Fibroblast of peridontal ligament (primary cell): Measurements from ENCODE around the gene RASAL2.

Source experiments
- DNase-seq: peaks from one replicate; pipeline ENCODE4 v3.0.0-alpha.2; 2010; ENCODE audit errors: extremely low read depth

Gene RASAL2

DNA sequence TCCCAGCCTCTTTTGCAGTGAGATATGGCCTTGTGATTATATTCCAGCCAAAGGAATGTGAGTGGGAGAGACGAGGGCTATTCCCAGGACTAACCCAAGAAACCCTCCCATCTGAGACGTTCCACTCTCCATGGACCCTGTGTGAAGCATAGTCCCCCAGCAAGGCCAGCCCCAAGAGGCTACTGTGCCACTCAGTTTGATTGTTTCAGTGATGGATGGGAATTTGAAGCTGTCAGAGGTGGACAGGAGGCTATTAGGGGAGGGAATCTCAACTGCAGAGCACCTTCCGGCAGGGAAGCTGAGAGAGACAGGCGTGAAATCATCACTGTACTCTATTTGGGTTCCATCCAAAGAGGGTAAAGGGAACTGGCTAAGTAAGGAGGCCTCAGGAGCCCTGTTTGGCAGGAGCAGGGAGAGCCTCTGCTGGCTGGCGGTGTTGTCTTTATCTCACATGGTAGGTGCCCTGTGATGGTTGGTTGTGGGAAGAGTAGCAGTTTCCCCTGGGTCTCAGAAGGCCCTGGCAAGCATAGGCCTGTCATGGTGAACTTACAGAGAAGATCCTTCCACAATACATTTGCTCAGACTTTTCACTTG lies 415.6 kb downstream of the RASAL2 start:
- DNase-seq = no peak

DNA sequence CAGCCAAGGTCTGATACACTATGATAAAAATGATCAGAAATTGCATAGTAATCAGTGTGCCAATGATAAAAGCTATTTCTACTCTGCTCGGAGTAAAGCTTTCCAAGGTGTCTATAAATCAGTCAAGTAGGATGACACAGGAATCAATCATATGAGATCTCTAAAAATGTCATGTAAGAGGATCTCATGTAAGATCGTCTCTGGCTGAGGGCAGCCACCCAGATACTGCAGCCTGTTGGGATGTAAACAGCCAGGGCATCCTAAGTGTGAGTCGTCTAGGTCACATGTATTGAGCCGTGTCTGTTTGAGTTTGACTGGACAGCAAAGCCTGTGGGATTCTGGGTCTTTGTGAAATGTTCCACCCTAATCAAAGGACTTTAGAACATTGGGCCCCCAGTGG lies 416.3 kb downstream of the RASAL2 start:
- no peak for DNase-seq

DNA sequence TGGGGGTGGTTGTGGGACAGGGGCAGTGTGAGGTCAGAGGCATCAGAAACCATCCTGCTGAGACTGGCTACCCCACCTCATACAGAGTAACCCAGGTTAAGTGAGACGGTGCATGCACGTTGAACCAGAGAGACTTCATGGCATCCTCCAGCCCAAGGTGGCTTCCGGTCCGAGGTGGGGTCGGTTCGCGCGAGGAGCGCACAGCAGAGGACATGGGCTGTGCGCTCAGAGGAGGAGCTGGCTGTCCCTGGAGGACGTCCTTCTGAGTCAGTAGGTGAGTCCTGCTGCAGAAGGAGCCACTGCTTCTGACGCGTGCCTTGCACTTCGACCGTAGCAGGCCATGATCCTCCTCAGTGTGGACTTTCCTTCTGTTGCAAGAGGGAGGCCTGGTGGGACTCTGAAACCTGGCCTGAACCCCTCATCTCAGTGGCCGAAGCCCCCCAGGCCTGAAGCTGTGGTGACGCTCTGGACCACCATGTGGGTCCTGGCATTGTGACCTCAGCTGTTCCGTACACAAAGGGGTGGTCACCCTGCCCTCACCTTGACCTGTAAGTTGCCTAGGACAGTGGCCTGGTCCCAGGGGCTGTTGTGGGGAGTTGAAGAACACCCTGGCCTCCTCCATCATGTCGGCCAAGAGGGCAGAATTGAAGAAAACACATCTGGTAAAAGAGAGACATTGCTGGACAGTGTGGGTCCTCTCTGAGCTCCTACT lies 418.8 kb downstream of the RASAL2 start, which contains the start of gene TEX35:
TEX35 (plus strand) TSS at position 544 of the 712 bp plus-strand sequence; CDS start at position 624, 80 bp downstream.
- no peak for DNase-seq

DNA sequence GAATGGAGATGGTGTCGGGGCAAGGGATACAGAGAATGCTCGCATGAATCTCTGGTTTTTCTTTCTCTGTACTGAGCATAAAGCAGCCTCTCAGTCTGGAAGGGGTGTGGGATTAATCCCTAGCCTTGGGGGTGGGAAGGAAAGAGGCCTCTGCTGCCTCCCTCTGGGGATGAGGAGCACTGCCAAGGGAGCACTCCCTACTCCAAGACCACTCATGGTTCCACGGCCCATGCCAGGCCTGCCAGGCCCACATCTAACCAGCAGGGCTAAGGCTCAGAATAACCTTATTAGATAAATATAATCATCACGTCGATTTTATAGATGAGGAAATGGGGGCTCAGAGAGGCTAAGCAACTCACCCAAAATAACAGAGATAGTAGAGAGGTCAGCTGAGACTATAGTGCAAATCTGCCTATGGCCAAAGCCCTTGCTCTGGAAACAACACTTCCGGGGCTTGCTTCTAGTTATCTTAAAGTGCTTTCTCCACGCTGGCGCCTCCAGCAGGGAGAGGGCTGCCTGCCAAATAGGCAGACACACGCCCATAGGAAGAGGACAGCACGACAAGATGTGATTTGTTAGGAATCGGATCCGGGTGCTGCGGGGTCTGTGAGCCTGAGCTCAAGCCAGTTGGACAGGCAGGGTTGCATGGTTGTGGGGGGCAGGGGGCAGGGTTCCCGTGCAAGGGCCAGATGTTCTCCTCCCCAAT lies 419.5 kb downstream of the RASAL2 start:
- peak; percentile 32 for DNase-seq

DNA sequence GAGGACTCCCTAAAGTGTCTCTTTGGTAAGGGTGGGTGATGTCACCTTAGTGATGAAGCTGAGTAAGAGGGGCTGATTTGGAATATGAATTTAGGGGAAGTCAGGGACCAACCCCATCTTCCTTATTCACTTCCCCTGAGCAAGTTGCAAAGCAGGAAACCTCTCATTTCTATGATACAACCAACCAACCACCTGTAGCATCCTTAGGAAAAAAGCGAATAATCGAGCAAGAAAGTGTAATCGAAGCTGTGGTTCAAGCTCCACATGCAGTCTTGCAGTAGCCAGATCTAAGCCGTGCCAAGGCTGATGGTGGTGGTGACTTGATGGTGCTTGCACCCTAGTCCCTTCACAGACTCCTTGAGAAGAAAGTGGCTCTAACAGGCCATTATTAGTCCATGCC lies 422.2 kb downstream of the RASAL2 start:
- no peak for DNase-seq

DNA sequence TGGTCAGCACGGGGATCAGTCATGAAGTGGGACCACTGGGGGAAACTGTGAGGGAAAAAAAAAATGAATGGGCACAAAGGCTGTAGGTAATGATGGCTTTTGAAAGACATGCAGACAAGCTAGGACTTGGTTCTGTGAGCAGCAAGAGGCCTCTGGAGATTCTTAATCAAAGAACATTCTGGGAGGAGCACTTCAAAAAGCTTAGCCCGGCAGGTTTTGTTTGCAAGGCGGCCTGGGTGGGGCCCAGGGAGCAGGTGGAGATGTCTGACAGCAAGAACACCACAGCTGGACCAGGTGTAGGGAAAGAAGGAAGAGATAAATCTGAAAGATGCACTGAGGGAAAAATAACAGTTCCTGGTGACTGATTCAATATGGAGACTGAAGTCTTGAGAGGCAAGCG lies 425.0 kb downstream of the RASAL2 start:
- DNase-seq = no peak

DNA sequence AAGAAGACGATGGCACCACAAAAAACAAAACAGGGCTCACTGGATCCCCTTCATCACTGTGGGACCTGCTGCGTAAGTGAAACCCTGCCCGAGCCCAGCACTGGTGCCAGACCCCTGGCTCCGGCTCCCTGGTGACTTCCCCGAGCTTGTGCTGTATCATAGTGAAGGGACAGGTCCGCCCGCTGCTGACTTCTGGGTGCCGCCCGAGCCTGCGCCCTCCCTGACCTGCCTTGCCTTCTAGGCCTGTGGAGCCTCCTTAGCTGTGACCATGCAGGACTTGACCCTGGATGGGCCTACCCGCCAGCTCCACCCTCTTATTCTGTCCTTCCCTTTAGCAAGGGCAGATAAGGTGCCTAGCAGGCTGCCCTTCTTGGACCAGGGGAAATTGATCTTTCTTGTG lies 426.9 kb downstream of the RASAL2 start:
- no peak for DNase-seq

DNA sequence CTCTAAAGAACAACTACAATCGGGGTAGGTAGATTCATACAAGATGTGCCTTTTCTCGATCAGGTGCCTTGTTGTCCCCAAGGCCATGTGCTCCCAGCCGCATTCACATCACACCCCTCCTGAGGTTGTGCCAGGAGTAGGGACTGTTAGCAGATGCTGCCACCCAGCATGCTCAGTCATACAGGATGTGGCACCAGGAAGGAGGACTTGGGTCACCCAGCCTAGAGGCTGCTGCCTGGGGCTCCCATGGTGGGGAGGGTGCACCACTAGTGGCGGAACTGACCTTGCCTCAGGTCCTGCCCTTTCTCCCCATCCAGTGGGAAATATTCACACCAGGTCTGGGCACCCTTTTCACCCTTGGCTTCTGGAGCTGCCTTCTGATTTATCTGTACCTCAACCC lies 427.3 kb downstream of the RASAL2 start:
- no peak for DNase-seq

DNA sequence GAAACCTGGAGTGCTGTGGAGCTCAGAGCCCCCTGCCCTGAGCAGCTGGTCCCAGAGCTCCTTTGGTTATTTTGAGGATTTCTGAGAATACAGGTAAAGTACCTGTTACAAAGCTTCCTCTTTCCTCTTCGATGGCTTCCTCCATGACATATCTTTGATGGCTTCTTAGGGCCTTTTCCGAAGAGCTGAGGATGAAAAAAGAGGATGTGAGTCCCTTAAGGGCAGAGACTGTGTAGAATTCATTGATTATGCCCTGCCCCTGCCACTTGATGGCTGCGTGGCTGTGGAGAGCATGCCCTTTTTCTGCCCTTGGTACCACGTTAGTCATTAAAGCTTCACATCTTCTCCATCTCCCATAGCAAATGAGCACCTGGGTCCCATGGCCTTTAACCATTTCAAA lies 433.2 kb downstream of the RASAL2 start:
- no peak for DNase-seq

DNA sequence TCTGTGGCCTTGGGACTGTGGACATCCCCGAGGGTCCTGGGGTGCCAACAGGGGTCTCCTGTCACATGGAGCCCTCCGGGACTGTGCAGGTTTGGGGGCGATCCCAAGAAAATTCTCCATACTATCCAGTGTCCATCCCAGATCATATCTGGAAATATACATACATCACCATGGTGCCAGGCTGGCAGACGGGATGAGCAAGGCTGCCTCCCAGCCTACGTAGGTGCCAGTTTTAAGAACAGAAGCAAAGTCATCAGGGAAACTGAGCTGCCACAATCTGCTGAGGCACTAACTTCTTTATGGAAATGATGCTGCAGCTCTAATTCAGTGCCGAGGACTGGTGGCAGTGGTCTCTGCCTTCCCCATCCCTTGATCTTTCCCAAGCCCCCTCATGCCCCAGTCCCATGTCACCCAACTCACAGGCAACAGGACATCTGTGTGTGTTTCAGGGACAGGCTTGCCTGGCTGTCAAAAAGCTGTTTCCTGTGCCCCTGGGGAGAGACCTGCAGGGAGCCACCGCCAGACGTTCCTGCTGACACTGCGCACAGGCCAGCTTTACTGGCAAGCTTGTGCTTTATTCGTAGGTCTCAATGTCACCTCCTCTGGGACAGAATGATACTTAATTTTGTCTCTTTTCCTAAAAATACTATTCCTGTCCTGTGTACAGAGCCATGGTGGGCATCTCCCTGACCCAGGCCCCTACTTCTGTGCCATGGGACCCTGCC lies 434.5 kb downstream of the RASAL2 start:
- no peak for DNase-seq

DNA sequence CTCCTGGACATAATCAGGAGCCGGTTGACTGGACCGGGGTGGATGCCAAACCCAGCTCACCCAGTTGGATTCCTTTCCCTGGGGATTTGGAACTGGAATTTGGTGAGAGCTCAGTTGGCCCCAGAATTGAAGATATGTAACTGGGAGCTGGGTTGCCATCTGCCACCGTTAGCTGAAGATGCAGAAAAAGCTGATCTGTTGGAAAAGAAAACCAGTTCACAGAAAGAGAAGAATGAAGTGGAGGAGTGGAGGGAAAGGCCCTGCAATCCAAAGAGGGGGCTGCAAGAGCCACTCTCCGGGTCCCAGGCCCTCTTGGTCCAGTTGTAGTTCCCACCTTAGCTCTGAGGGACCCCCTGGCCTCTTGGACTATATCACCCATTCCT lies 435.0 kb downstream of the RASAL2 start:
- no peak for DNase-seq

DNA sequence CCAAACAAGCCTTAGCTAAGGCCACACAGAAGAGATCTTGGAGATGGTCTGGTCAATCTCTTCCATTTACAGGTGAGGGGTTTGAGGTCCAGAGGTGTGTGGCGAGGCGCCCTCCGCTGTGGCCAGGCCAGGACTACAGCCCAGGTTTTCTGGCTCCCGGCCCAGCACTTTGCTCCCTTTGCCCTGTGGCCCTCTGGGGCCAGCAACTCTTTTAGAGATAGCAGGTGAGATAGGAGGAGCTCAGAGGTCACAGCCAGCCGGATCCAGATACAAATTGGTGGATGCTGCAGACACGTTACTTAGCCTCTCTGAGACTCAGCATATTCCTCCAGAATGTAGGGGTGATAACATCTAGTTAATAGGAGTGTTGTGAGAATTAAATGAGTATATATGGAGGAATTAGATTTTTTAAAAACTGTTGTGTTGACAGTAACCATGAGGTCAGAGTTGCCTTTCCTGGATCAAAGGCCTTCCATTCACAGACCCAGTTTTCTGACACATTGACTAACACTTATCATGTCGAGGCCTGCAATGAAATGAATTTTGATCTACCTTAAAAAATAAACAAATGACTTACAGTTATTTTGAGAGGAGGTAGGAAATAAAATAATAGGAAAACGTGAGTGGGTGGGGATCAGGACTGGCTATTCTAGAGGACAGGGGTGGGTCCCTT lies 435.6 kb downstream of the RASAL2 start:
- no peak for DNase-seq

DNA sequence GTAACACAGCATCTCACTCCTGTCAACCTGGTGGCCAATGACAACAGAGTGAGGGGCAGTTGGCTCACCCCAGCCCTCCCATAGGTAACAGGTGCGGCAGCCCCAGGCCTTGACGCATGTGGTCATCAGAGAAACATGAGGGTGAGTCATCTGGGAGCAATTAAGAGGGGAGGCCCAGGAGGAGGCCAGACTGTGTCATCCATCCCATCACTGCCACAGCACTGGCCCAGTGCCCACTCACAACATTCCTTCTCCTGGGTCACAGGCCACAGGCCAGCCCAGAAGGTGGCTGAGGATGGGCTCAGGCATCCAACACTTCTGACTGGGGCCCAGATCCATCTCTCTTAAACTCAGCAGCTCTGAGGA lies 436.1 kb downstream of the RASAL2 start:
- no peak for DNase-seq

DNA sequence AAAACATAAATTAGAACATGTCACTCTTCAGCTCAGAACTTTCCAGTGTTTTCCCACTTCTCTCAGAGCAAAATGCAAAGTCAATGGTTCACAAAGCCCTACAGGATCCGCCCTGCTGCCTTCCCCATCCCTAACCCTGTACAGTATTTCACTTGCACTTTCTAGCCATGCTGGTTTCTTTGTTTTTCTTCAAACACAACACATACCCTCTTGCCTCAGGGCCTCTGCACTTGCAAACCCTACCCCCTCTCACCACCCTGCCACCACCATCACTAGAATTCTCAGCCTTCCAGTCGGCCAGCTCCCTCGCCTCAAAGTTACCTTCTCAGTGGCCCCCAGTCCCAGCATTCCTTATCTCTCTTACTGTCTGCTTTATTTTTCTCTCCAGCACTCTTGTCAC lies 436.6 kb downstream of the RASAL2 start:
- no peak for DNase-seq

DNA sequence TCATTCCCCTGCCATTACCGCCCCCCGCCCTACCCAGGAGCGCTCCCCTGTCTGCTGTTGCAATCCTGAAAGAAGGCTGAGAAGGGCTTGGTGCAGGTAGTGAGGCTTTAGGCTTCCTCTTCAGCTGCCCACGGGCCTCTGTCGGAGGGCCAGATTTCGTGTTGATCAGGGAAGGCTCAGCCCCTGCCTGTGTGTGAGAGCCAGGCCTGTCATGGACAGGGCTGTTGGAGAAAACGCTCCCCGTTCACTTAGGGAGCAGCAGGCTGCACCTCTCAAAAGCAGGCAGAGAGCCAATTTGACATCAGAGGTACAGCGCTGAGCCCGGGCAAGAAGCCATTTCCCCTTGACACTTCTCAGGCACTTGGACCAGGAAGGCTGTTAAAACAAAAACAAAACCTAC lies 438.0 kb downstream of the RASAL2 start:
- no peak for DNase-seq

DNA sequence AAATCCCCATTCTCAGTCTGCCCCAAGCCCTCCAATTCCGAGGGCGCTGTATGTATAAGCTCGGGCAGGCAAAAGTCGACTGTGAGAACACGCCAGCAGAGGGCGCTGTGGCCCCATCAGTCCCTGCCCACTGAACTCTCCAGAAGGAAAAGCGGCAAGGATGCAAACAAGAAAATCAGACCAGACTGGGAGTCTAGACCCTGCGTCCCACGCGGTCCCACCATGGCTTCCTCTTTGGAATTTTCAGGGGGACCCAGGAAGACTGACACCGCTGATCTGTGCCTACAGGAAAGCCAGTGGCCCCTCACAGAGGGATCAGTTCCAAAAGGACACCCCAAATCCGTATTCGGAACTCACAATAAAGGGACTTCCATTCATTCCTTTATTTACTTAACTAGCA lies 438.5 kb downstream of the RASAL2 start:
- DNase-seq = peak; percentile 85

DNA sequence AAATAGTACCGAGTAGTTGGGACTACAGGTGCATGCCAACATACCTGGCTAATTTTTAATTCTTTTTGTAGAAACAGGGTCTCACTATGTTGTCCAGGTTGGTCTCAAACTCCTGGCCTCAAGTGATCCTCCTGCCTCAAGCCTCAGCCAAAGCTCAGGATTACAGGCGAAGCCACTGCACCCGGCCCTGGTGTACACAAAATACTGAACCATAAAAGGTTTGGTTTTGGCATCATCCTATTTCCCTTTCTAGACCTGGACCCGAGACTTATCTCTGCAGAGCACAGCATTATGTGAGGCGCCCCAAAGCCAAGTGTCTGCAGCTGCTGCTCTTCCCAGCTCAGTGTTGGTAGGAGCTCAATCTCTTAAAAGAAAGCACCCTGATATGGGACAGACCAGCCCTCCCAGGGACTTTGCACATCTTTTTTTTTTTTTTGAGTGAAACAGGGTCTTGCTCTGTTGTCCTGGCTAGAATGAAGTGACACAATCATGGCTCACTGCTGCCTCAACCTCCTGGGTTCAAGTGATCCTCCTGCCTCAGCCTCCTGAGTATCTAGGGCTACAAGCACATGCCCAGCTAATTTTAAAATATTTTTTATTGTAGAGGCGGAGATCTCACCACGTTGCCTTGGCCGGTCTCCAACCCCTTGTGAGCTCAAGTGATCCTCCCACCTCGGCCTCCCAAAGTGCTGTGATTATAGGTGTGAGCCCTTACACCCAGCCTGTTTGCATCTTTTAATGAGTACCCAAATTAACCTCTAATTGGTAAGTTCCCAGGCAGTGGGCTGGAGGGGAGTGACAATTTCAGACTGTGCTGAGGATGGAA lies 439.4 kb downstream of the RASAL2 start:
- DNase-seq = no peak
